Brain pericyte (primary cell): ENCODE data around the gene MGAT4A.
"Not testable (repeated sequence)": the region's sequence is repeated elsewhere in the genome, so short reads cannot be mapped to it uniquely, and the experiment has no call there.

ENCODE experiments used
- DNase-seq: peaks from one replicate; pipeline ENCODE4 v3.0.0-alpha.2; 2012; ENCODE audit warnings: low read depth, low spot score

Gene MGAT4A

GRCh38 chr2:98730053-98730706, 752 bp downstream of the MGAT4A start:
- DNase-seq: no peak

GRCh38 chr2:98729652-98730051, 1.3 kb downstream of the MGAT4A start:
- no peak for DNase-seq

GRCh38 chr2:98728088-98728718, 2.7 kb downstream of the MGAT4A start:
- DNase-seq: not testable (repeated sequence)

- DNase-seq: no peak
These were observed 3.4 kb downstream of the MGAT4A start for GRCh38 chr2:98727369-98728087.

GRCh38 chr2:98726735-98727368, 4.1 kb downstream of the MGAT4A start:
- no peak for DNase-seq

GRCh38 chr2:98726205-98726604, 4.7 kb downstream of the MGAT4A start:
- DNase-seq: no peak

- no peak for DNase-seq
These were observed 10.6 kb downstream of the MGAT4A start for GRCh38 chr2:98720286-98720685.

- DNase-seq: no peak
These were observed 13.3 kb downstream of the MGAT4A start for GRCh38 chr2:98717621-98718020.

- DNase-seq: no peak
These were observed 14.1 kb downstream of the MGAT4A start for GRCh38 chr2:98716786-98717185.

GRCh38 chr2:98715812-98716451, 15.0 kb downstream of the MGAT4A start:
- no peak for DNase-seq

GRCh38 chr2:98713332-98714015, 17.5 kb downstream of the MGAT4A start:
- no peak for DNase-seq

GRCh38 chr2:98712145-98712544, 18.8 kb downstream of the MGAT4A start:
- no peak for DNase-seq

- DNase-seq: no peak
These were observed 19.4 kb downstream of the MGAT4A start for GRCh38 chr2:98711506-98711905.

GRCh38 chr2:98710734-98711133, 20.2 kb downstream of the MGAT4A start:
- no peak for DNase-seq

- no peak for DNase-seq
These were observed 21.4 kb downstream of the MGAT4A start for GRCh38 chr2:98709535-98709934.

- DNase-seq: no peak
These were observed 22.3 kb downstream of the MGAT4A start for GRCh38 chr2:98708396-98709186.

- no peak for DNase-seq
These were observed 24.3 kb downstream of the MGAT4A start for GRCh38 chr2:98706591-98706990.

- no peak for DNase-seq
These were observed 25.7 kb downstream of the MGAT4A start for GRCh38 chr2:98705333-98705617.

- DNase-seq: no peak
These were observed 26.2 kb downstream of the MGAT4A start for GRCh38 chr2:98704499-98705332.

- DNase-seq: no peak
These were observed 27.2 kb downstream of the MGAT4A start for GRCh38 chr2:98703738-98704137.
